NCI-H2171 treated with DMSO at 0.1 percent for 48 hours (cell line): ENCODE results near the gene RESF1.

ENCODE experiments used
- DNase-seq: peaks from one replicate; lab custom pipeline; 2025; lab: John Stamatoyannopoulos, UW

The RESF1 gene

GRCh38 chr12:32005496-32006125, 46.4 kb downstream of the RESF1 start:
- DNase-seq: no peak
